HPDE6-E6E7 (cell line): Measurements from ENCODE around the gene CD84.
"Not testable (repeated sequence)": the region's sequence is repeated elsewhere in the genome, so short reads cannot be mapped to it uniquely, and the experiment has no call there.

Experiments
- DNase-seq: peaks from one replicate; pipeline ENCODE4 v3.0.0; 2011; ENCODE audit warnings: missing footprints; ENCODE audit errors: extremely low spot score

The CD84 gene

GRCh38 chr1:160579216-160579701, at the start of gene CD84:
Gene CD84 (minus strand): TSS chr1:160579496. CDS start chr1:160579437, 59 bp downstream.
- no peak for DNase-seq

GRCh38 chr1:160628799-160629263, 49.5 kb upstream of the CD84 start:
- no peak for DNase-seq

GRCh38 chr1:160627677-160628289, 48.5 kb upstream of the CD84 start:
- not testable (repeated sequence) for DNase-seq

GRCh38 chr1:160626509-160627342, 47.4 kb upstream of the CD84 start:
- DNase-seq, result no peak

- DNase-seq, result no peak
Observed at GRCh38 chr1:160625725-160626498, 46.6 kb upstream of the CD84 start.

- DNase-seq, result no peak
Observed at GRCh38 chr1:160625321-160625720, 46.0 kb upstream of the CD84 start.

- DNase-seq, result no peak
Observed at GRCh38 chr1:160624464-160624863, 45.2 kb upstream of the CD84 start.

- no peak for DNase-seq
Observed at GRCh38 chr1:160623862-160624261, 44.6 kb upstream of the CD84 start.

- no peak for DNase-seq
Observed at GRCh38 chr1:160623227-160623633, 43.9 kb upstream of the CD84 start.

GRCh38 chr1:160622501-160623226, 43.4 kb upstream of the CD84 start:
- DNase-seq, result no peak

GRCh38 chr1:160621633-160622413, 42.5 kb upstream of the CD84 start:
- DNase-seq, result no peak

GRCh38 chr1:160620942-160621632, 41.8 kb upstream of the CD84 start:
- no peak for DNase-seq

GRCh38 chr1:160619742-160620277, 40.5 kb upstream of the CD84 start:
- DNase-seq, result no peak

GRCh38 chr1:160618763-160619274, 39.5 kb upstream of the CD84 start:
- DNase-seq, result no peak

- no peak for DNase-seq
Observed at GRCh38 chr1:160618327-160618726, 39.0 kb upstream of the CD84 start.

- DNase-seq, result no peak
Observed at GRCh38 chr1:160615660-160616059, 36.4 kb upstream of the CD84 start.

- no peak for DNase-seq
Observed at GRCh38 chr1:160614410-160614809, 35.1 kb upstream of the CD84 start.

- no peak for DNase-seq
Observed at GRCh38 chr1:160612613-160613218, 33.4 kb upstream of the CD84 start.

- no peak for DNase-seq
Observed at GRCh38 chr1:160610569-160611242, 31.4 kb upstream of the CD84 start.
